HAP-1 (cell line): ENCODE measurements around the gene SUB1.
"Not testable (repeated sequence)": the region's sequence is repeated elsewhere in the genome, so short reads cannot be mapped to it uniquely, and the experiment has no call there.

ENCODE experiments used
- DNase-seq, 2 experiments: peaks; one replicate each; pipeline ENCODE4 v3.0.0-alpha.2; 2016 to 2020; ENCODE audit warnings: low spot score in 2 of 2
- H3K27me3 ChIP-seq: fragments of 250-450 bp; sonication (Bioruptor Pico); 2 replicates; pipeline ENCODE4 v1.5.1; 2020; ENCODE audit warnings: low read depth, mild to moderate bottlenecking, moderate library complexity
- H3K36me3 ChIP-seq: fragments of 250-450 bp; sonication (Bioruptor Pico); replicated peaks from 2 replicates; pipeline ENCODE4 v1.5.1; 2020; ENCODE audit warnings: mild to moderate bottlenecking
- H3K4me1 ChIP-seq: fragments of 250-450 bp; sonication (Bioruptor Pico); 2 replicates; pipeline ENCODE4 v1.5.1; 2020; ENCODE audit warnings: mild to moderate bottlenecking
- H3K4me3 ChIP-seq: fragments of 250-450 bp; sonication (Bioruptor Pico); 2 replicates; pipeline ENCODE4 v1.5.1; 2020; ENCODE audit warnings: mild to moderate bottlenecking, moderate library complexity
- H3K9me3 ChIP-seq: fragments of 250-450 bp; sonication (Bioruptor Pico); 2 replicates; pipeline ENCODE4 v1.5.1; 2020; ENCODE audit warnings: mild to moderate bottlenecking, moderate library complexity
- in situ Hi-C: fragments of 300-500 bp; cut with MboI; formaldehyde crosslinking; loops from 3 replicates; pipeline ENCODE4 v1.14.3; 2020; ENCODE audit warnings: low sequenced_read_pairs, inconsistent platforms, mixed read lengths

The SUB1 gene

DNA sequence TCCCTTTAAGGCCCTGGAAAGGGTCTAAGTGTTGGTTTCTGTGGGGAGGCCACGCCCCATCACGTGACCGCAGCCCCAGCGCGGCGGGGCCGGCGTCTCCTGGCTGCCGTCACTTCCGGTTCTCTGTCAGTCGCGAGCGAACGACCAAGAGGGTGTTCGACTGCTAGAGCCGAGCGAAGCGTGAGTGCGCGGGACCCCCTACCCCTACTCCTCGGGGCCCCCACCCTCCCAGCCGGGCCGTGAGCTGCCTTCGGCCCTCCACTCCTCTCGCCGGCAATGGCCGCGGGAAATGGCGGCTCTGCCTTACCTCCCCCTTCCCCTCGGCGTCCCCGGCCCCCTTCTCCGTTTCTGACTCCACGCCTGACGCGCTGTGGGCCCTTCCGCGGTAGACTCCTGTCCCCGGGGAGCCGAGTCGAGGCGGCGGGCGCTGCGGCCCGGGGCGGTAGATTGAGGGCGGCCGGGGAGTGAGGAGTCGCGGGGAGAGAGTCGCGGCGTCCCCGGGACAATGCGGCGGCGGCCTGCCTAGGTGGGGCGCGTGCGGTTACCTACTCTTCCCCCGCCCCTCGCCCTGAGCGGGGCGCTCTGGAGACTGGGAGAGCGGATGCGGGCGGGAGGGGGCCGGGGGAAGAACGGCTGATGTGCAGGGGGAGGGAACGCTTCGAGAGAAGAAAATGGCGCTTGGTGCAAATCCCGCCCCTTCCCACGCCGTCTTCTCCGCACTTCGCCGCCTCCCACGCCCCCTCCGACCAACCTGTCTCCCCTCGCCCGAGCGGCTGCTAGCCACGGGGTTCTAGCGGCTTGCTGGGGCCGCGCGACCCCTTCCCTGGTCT is at the start of gene SUB1:
Gene SUB1 (plus strand): TSS at position 112 of the 830 bp plus-strand sequence. CDS start 2,956 bp downstream, outside the sequence.
- no peaks in the 10 kb centered on the region for H3K9me3 ChIP-seq
- H3K4me1 ChIP-seq = peaks cover 17% of the 10 kb centered on the region
- in situ Hi-C loops = no loop called here
- H3K27me3 ChIP-seq = no peaks in the 10 kb centered on the region
- H3K36me3 ChIP-seq = peaks cover 16% of the 10 kb centered on the region
- DNase-seq = peak; percentile 85 to 95
- H3K4me3 ChIP-seq = peak within 1 kb of the TSS; percentile 92

- no peak overlapping the region for H3K4me3 ChIP-seq
- H3K36me3 ChIP-seq = no peaks in the 10 kb centered on the region
- H3K27me3 ChIP-seq = no peaks in the 10 kb centered on the region
- in situ Hi-C loops = no loop called here
- DNase-seq = no peak
- no peaks in the 10 kb centered on the region for H3K9me3 ChIP-seq
- no peaks in the 10 kb centered on the region for H3K4me1 ChIP-seq
These were observed 49.1 kb upstream of the SUB1 start for GRCh38 chr5:32536246-32536645.

GRCh38 chr5:32537437-32538029 is 47.8 kb upstream of the SUB1 start:
- H3K4me3 ChIP-seq, in situ Hi-C loops, H3K36me3 ChIP-seq, DNase-seq, H3K9me3 ChIP-seq, H3K4me1 ChIP-seq, H3K27me3 ChIP-seq: not testable (repeated sequence)

GRCh38 chr5:32538031-32538547 is 47.3 kb upstream of the SUB1 start:
- no peaks in the 10 kb centered on the region for H3K9me3 ChIP-seq
- H3K4me1 ChIP-seq = no peaks in the 10 kb centered on the region
- H3K36me3 ChIP-seq = no peaks in the 10 kb centered on the region
- DNase-seq = no peak
- no peaks in the 10 kb centered on the region for H3K27me3 ChIP-seq
- in situ Hi-C loops = no loop called here
- H3K4me3 ChIP-seq = no peak overlapping the region

DNA sequence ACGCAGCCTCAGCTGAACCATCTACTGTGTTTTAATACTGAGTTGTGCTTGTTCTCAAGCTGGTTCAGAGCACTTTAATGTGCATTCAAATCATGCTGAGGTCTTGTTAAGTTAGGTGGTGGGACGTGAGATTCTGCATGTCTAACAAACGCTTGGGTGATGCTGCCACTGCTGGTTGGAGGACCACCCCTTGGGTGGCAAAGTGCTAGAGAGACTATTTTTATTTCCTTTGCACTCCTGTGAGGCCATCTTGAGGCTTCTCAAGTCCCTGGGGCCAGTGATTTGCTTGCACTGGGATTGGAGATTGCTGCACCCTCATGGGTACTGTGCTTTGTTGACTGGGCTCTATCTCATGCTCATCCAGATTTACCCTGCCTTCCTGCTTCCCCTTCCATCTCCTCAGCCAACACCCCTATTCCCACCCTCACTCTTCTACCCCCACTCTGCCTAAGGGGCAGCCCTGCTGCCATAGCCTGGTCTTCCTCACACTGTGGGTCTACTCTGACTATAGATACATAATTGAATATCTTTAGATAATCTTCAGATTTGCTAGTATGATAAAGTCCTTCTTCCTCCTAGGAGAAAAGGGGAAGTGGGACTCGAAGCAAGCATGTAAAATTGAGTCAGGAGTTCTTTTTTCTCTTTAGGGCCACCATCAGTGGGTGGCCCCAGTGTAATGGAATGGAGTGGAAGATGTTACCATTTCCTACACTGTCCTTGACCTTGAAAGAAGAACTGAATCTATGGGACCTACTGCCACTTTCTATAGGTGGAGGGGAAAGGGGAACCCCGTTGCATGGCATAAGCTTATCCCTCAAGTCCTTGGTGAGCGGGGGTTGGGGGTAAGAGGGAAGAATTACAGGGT is 45.1 kb upstream of the SUB1 start:
- Histone ChIP-seq H3K27me3 (no peaks in the 10 kb centered on the region), H3K36me3 (no peaks in the 10 kb centered on the region), H3K9me3 (no peaks in the 10 kb centered on the region), H3K4me1 (no peaks in the 10 kb centered on the region), H3K4me3 (no peak overlapping the region)
- in situ Hi-C loops = no loop called here
- no peak for DNase-seq

GRCh38 chr5:32541241-32541640 is 44.1 kb upstream of the SUB1 start:
- in situ Hi-C loops = no loop called here
- H3K4me1 ChIP-seq = no peaks in the 10 kb centered on the region
- no peak overlapping the region for H3K4me3 ChIP-seq

DNA sequence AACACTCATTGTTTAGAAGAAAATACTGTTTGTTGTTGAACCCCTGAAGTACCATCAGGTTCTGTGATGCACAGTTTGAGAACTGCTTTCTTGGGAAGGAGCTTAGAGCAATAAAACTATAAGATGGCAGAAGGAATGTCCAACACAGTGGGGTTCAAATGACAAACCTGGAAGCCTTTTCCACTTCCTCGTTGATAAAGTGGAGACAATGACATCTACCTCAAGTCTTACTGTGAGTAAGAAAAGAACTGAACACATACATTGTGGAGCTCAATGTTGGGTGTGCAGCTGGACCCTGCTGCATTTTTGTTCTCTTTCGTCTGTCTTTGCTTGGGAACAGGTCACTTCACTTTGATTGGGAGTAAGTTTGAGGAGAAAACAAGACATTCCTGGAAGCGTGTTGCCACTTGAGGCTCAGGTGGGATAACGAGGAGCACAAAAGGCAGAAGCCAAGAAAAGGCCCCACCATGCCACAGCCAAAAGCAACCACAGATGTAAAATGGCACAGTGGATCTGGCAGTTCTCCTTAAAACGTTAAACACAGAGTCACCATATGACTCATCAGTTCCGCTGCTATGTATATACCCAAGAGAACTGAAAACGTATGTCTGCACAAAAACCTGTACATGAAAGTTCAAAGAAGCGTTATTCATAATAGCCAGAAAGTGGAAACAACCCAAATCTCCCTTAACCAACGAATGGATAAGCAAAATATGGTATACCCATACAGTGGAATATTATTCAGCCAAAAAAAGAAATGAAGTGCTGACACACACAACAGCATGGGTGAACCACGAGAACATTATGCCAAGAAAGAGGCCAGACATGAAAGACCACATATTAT is 42.9 kb upstream of the SUB1 start:
- DNase-seq = no peak
- Histone ChIP-seq H3K4me1 (no peaks in the 10 kb centered on the region), H3K4me3 (no peak overlapping the region), H3K9me3 (no peaks in the 10 kb centered on the region), H3K36me3 (no peaks in the 10 kb centered on the region), H3K27me3 (no peaks in the 10 kb centered on the region)
- in situ Hi-C loops = no loop called here

More at GRCh38 chr5:32541241-32541640, 44.1 kb upstream of the SUB1 start:
- Histone ChIP-seq H3K27me3 (no peaks in the 10 kb centered on the region), H3K36me3 (no peaks in the 10 kb centered on the region), H3K9me3 (no peaks in the 10 kb centered on the region)
- no peak for DNase-seq

- in situ Hi-C loops = no loop called here
- no peaks in the 10 kb centered on the region for H3K36me3 ChIP-seq
- no peaks in the 10 kb centered on the region for H3K27me3 ChIP-seq
- H3K4me3 ChIP-seq = no peak overlapping the region
- no peaks in the 10 kb centered on the region for H3K9me3 ChIP-seq
- no peak for DNase-seq
- H3K4me1 ChIP-seq = no peaks in the 10 kb centered on the region
These were observed 42.1 kb upstream of the SUB1 start for GRCh38 chr5:32543291-32543690.

- Histone ChIP-seq H3K4me3 (no peak overlapping the region), H3K9me3 (no peaks in the 10 kb centered on the region), H3K27me3 (no peaks in the 10 kb centered on the region), H3K4me1 (no peaks in the 10 kb centered on the region), H3K36me3 (no peaks in the 10 kb centered on the region)
- no peak for DNase-seq
- in situ Hi-C loops = no loop called here
These were observed 40.1 kb upstream of the SUB1 start for GRCh38 chr5:32545102-32545800.

- H3K4me1 ChIP-seq = no peaks in the 10 kb centered on the region
- DNase-seq = no peak
- H3K27me3 ChIP-seq = no peaks in the 10 kb centered on the region
- no peak overlapping the region for H3K4me3 ChIP-seq
- H3K36me3 ChIP-seq = no peaks in the 10 kb centered on the region
- no peaks in the 10 kb centered on the region for H3K9me3 ChIP-seq
- in situ Hi-C loops = no loop called here
These were observed 34.2 kb upstream of the SUB1 start for GRCh38 chr5:32551194-32551593.

GRCh38 chr5:32551865-32552264 is 33.5 kb upstream of the SUB1 start:
- in situ Hi-C loops = no loop called here
- no peaks in the 10 kb centered on the region for H3K36me3 ChIP-seq
- H3K27me3 ChIP-seq = no peaks in the 10 kb centered on the region
- no peaks in the 10 kb centered on the region for H3K4me1 ChIP-seq
- H3K9me3 ChIP-seq = no peaks in the 10 kb centered on the region
- no peak overlapping the region for H3K4me3 ChIP-seq
- DNase-seq = no peak

GRCh38 chr5:32552491-32552890 is 32.9 kb upstream of the SUB1 start:
- in situ Hi-C loops, H3K4me3 ChIP-seq, DNase-seq, H3K4me1 ChIP-seq, H3K27me3 ChIP-seq, H3K36me3 ChIP-seq, H3K9me3 ChIP-seq: not testable (repeated sequence)
